OCI-LY1 (cell line): ENCODE data around the gene B3GNT2.

Experiments used
- EZH2 ChIP-seq: fragments of 200-600 bp; sonication (generic), shearing (Covaris generic); IDR thresholded peaks from 2 replicates; pipeline ENCODE4 v1.8.0; 2017; ENCODE audit warnings: borderline replicate concordance, mixed run types, mild to moderate bottlenecking, antibody characterized with exemption, low read length, moderate library complexity, mixed read lengths
- TF ChIP-seq, protein P1 (sequence below): fragments of 200-600 bp; sonication (generic), shearing (Covaris generic); IDR thresholded peaks from 2 replicates; pipeline ENCODE4 v1.5.1; 2017; ENCODE audit warnings: mild to moderate bottlenecking, antibody characterized with exemption, low read length, moderate library complexity, mixed read lengths

DNA sequence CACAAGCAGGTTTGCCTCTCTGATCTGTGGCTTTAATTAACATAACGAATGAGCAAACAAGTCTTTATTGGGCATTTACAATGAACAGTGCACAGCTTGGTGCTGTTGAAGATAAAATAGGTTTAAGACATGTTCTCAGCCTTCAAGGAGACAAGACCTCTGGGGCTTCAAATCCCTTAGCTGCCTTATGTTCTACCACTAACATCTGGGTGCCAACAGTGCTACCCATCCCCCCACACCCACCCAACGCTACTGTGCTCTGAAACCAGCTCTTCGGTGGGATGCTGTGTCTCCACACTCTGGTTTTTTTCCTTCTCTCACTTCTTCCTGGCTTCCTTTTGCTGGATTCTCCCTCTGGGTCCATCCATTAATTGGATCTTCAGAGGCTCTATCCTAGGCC, 14.1 kb upstream of the B3GNT2 start:
- TF ChIP-seq, protein P1, sequence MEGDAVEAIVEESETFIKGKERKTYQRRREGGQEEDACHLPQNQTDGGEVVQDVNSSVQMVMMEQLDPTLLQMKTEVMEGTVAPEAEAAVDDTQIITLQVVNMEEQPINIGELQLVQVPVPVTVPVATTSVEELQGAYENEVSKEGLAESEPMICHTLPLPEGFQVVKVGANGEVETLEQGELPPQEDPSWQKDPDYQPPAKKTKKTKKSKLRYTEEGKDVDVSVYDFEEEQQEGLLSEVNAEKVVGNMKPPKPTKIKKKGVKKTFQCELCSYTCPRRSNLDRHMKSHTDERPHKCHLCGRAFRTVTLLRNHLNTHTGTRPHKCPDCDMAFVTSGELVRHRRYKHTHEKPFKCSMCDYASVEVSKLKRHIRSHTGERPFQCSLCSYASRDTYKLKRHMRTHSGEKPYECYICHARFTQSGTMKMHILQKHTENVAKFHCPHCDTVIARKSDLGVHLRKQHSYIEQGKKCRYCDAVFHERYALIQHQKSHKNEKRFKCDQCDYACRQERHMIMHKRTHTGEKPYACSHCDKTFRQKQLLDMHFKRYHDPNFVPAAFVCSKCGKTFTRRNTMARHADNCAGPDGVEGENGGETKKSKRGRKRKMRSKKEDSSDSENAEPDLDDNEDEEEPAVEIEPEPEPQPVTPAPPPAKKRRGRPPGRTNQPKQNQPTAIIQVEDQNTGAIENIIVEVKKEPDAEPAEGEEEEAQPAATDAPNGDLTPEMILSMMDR = no peak
- no peak for TF ChIP-seq EZH2
